GM19395 (cell line): Measurements from ENCODE around the gene THBS1.

ENCODE experiments used
- ATAC-seq: cut with Tn5 transposase; IDR thresholded peaks from one replicate; pipeline ENCODE4 v1.9.1; 2021; ENCODE audit warnings: mild to moderate bottlenecking, moderate library complexity; ENCODE audit not compliant: unreplicated experiment

Gene THBS1

DNA sequence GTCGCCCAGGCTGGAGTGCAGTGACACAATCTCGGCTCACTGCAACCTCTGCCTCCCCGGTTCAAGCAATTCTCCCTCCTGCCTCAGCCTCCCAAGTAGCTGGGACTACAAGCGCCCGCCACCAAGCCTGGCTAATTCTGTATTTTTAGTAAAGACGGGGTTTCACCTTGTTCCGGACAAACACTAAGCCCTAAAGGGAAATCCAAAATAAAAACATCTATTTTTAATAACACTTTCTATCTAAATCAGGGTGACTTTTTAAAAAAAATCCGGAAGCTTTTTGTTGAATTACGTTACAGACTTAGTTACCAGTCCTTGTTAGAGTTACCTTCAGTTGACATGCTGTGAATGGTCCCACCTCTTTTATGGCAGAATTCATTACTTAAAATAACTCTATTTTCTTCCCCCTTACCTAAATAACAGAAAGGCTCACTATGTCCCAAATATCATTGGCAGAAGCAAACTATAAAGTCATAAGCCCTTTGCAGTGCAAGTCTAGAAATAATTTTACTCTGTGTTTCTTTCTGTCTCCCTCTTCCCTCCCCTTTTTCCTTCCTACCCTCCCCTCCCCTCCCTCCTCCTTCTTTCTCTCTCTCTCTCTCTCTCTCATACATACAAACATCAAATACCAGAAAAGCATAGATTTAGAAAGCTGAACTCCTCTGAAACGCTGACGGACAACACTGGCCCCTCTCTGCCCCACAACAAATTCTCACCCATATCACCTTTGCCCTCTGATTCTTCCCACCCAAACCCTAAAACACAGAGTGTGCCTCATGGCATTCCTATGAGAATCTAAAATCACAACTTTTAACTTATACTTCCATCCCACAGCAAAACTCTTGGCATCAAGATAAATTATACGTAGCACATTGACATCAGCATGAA is 18.3 kb downstream of the THBS1 start:
- ATAC-seq: no peak

DNA sequence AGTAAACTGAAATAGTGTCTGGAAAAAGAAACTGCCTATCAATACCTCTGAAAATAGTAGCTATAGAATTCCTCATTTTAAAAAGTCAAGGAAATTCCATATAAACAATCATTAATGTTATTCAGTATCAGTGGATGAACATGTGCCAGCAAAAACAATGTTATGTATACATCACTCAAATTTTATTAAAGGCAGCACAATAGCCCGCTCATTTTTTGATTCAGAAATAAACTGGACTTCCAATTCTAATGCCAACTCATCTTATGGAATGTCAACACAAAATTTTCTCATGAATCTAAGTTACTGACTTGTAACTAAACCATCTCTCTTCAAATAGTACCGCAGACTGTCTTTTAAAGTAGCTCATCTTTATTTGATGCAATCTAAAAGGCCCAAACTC is 19.0 kb downstream of the THBS1 start:
- ATAC-seq: no peak

DNA sequence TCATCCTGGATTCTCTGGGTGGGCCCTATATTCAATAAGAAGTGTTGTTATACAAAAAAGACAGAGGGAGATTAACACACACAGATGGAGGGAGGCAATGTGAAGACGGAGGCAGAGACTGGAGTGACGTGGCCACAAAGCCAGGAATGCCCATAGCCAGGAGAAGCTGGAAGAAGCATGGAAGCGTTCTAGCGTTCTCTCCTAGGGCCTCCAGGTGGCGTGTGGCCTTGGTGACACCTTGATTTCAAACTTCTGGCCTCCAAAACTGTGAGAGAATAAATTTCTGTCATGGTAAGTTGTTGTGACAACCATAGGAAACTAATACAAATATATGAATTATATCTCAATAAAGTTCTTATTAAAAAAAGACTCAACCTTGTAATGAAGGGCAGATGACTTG is 21.3 kb downstream of the THBS1 start:
- no peak for ATAC-seq

DNA sequence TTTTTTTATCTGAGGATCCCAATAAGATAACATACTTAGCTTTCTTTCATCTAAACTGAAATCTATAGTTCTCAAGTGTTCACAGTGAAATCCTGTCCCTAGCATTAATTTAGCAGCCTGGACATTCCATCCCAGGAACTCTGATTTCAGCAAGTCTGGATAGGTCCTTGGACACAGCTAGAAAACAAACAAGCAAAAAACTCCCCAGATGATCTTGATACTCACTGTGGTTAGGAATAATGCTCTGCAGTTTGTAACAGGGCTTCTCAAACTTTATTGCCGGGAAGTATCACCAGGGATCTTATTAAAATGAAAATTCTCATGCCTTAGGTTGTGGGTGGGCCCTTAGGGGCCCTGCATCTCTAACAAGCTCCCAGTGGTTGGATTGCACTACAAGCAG is 24.3 kb downstream of the THBS1 start:
- no peak for ATAC-seq

DNA sequence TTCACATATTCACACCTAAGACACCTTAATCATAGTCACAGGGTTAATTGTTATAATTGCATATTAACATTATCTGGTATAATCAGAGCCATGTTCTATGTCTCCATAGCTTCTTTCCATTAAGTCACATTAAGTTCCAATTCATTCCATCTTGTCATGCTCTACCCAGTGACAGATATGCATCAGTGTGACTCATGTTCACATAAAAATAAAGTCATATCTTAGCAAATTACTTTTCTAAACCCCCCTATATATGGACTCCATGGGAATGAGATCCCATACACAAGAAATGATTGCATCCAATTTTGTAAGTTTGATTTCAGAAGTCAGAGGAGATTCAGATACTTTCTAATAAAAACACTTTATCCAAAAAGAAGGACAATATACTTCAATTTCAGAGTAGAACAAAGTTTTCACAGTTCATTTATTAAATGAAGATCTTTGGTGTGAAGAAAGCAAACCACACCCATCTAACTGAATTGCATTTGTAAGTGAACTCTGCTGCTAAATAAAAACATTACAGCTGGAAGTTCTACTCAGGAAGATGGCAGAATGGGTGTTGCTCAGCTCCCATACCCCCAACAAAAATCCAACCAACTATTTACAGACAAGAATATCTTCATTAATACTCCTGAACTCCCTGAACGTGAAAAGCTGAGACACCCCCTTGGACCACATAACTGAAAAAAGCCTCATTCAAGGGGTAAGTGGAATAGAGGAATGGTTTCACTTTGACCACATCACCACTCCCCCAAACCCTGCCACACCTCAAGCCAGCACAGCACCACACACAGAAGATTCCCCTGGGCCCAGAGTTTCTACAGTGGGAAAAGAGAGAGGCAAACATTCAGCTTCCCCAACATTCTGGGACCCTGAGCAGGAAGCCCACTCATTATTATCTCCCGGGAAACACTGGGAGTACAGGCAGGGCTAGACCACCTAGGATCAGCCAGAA is 27.6 kb downstream of the THBS1 start:
- ATAC-seq: no peak

DNA sequence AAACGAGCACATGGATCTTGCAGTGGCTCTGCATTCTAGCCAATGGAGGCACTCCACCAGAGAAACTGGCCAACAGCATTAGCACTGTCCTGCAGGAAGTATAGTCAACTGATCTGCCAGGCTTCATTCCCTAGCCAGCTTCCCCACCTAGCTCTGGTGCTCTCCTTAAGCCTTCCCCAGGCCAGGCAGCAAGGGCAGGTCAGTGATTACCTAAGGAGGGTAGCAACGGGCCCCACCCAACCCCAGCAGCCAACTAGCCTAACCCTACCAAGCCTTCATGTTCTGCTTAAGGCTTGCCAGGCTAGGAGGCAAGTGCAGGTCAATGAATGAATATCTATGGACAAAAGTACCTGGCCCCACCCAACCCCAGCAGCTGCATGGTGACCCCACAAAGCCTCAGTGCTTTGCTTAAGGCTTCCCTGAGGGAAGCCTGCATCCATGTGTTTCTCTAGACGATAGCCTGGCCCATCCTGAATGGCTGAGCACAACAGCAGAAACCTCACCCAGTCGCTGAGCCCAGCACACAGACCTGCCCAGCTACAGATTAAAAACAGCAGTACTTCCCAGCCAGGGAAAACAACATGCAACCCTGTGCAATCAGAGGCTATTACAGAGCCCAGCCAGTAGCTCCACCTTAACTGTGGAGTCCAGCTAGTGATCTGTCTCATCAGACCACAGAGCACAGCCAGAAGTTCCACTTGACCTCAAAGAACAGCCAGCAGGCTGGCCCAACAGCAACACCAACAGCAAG is 28.5 kb downstream of the THBS1 start:
- no peak for ATAC-seq

DNA sequence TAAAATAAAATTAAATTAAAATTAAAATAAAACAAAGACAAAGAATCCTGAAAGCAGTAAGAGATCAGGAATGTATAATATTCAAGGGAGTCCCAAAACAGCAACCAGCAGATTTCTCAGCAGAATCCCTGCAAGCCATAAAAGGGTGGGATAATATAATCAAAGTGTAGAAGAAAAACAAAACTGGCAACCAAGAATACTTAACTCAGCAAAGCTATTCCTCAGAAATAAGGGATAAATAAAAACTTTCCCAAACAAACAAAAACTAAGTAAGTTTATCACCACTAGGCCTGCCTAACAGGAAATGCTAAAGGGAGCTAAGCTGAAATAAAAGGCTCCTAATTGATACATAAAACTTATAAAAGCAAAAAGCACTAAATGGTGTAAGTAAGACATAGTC is 29.8 kb downstream of the THBS1 start:
- ATAC-seq: no peak

DNA sequence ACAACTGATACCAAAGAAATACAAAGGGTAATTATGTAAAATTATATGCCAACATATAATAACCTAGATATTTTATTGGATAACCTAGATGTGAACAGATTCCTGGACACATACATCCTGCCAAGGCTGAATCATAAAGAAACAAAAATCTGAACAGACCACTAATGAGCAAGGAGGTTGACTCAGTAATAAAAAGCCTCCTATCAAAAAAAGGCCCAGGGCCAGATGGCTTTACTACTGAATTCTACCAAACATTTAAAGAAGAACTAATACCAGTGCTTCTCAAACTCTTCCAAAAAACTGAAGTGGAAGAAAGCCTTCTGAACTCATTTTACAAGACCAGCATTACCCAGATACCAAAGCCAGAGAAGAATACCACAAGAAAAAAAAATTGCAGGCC is 32.4 kb downstream of the THBS1 start:
- ATAC-seq: no peak

DNA sequence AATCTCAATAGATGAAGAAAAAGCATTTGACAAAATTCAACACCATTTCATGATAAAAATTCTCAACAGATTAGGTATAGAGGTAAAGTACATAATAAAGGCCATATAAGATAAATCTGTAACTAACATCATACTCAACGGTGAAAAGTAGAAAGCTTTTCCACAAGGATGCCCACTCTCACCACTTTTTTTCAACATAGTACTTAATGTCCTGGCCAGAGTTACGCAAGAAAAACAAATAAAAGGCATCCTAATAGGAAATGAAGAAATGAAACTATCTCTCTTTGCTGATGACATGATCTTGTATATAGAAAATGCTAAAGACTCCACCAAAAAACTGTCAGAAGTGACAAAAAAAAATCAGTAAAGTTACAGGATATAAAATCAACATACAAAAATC is 33.0 kb downstream of the THBS1 start:
- ATAC-seq: no peak

DNA sequence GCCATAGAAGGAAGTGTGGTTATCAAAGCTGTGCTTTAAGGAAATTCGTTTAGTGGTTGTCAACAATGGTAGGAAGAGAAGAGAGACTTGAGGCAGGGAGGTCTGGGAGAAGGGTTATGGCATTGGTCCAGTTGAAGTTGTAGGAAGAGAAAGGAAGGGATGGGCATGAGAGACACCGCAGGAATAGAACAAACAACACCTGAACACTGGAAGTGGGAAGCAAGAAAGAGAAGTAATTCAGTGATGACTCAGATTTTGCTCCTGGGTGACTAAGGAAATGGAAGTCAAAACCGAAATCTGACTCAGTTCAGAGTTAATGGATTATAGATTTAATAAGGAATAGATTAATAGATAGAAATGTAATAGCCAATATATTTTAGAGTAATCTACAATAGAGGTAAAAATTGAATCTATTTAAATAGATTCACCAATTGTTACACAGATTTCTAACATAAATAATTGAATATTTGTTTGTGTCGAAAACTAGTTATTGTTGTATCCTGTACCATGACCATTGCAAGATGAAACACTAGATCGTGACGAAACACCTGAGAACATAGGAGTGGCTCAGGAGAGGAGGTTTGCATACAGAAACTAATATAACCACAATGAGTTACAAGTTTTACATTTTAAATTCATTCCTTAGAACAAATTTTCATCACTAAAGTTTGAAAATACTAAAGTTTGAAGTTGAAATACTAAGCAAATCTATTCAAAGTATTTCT is 36.0 kb downstream of the THBS1 start:
- no peak for ATAC-seq

DNA sequence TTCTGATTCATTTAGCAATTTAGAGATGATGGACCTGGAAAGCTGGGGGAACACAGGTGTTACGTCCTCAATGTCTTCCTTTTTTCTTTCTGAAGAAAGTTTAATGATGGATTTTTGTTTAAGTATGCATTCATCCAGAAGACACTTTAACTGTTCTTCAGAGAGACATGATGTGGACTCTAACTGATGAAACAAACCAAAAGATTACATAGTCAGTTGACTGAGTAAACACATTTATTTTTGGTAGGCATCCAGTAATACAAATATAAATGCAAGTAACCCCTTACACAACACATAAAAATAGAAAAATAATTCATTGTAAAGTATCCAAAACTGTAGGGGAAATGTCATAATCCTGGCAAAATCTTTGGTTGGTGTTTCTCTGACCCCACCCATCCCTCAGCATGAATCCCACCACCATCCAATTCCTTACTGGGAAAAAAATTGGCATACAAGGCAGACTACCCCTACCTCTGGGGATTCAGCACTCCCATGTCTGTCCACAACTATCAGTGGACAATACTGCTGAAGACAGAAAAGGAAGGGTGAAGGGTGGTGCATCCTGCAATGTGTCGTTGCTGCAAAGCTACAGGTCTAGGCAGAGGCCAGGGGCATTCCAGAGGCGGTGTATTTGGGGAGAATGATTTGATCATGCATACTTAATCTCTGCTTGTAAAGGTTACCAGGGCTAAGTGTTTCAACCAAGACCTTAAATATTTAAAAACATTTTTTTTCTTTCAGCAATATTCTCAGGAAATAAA is 37.4 kb downstream of the THBS1 start:
- no peak for ATAC-seq

DNA sequence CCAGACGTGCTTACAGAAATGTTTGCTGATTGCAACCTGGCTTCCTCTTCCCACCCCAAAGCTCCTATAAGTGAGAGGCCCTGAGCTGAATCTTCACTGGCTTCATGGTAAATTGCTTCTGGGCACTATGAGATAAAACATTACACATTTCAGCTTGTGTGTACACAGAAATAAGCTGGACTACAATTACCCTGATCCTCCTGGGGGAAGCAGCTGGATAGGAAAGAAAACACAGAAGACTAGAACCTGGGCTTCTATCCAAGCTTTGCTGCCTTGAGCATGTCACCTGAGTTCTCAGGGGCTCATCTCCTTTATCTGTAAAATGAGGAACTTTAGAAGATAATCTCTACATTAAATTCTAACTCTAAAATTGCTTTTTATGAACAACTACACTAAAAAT is 40.3 kb downstream of the THBS1 start:
- ATAC-seq: no peak

DNA sequence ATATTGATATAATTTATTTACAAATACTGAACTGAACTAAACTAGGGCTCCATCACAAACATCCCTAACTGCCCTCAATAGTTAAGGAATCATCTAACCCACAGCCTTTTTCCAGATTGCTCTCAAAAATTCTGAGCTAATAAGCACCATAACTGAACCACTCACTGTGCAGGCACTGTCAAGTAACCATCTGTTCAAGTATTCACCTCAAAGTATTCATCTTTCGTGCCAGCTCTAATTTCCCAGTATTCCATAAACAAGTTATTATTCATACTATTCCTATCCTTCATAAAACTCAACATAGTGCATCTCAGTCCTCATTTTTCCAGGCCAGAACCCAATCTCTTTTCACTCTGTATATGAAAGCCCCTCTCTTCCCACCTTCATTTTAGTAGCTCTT is 41.1 kb downstream of the THBS1 start:
- no peak for ATAC-seq

DNA sequence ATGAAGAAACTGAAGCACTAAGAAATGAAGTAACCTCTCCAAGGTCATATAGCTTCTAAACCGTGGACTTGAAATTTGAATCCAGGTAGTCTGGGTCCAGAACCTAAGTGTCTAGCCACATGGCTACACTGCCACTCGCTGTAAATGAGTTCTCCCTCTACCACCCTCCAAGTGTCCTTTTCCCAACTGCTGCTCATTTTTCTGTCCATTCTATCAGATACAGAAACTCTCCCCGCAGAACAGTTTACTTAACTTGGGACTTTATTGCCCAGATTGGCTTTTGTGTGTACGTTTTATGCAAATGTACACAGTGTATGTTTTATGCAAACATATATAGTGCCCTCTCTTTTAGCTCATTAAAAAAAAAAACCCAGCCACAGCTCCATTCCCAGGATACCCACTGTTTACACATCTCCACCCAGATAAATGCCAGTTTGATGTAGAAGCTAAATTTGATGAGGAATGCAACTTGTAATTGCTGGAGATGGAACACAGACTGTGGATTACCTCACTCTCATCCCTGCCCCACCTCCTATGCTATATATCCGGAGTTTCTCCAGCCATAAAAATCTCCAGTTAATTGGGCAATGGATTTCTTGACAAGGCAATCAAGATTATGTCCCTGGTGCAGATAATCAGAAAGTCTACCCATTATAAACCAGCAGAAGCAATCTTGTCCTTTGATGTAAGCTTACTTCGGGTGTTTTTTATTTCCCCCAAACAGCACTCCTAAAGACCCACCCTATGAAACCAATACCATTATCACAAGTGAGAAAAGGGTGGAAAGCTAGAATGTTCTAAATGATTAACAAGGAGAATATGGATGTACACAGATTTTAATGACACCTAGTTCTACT is 42.0 kb downstream of the THBS1 start:
- peak; percentile 34 for ATAC-seq

DNA sequence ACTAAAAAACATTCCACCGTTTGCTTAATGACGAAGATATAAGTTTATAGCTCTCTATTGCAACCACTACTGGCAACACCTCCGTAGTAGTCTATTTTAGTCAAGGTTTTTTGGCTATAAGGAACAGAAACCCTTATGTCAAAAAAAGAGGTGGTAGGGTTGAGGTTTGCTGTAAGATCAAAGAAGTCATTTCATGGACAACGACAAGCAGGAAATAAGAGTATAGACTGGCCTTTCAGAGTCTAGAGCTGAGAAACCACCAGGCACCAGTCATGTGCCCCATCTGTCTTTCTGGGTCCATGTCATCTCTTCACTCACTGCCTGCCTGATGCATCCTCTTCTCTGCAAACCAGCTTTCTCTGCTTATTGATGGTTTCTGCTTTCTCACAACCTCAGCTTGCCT is 42.7 kb downstream of the THBS1 start:
- ATAC-seq: peak; percentile 95

DNA sequence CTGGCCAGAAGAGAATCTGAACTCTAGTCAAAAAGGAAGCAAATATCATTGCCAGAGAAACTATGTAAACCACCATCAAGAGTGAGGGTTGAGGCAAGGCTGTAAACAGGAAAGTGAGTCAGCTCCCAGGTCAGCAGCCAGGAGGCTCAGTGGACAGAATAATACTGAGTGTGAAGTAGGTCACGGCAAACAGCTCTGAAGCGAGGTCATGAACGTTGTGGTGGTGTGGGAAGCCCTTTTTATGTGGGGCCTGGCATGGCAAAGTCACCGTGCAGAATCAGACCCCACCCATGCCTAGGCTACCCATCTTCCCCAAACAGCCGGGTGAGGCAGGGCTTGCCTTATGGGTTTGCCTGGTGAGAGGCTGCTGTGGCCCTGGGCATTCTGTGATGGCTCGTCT is 43.9 kb downstream of the THBS1 start:
- ATAC-seq: no peak

DNA sequence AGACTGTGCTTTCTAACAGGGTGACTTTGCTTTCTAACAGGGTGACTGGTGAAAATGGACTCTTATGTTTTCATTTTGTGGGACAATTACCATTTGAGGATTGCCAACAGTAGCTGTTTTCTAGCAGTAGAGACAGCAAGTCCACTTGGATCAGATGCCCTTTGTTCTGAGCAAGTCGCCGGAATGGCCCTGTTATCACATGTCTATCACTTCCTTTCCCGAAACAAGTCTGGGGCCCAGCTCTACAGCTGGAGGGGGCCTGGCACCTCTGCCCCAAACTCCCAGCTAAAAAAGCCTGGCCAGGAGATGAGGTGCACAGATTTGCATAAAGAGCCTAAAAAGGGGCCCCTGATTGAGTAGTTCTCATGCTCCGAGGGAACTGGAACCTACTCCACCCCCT is 44.6 kb downstream of the THBS1 start:
- ATAC-seq: no peak

DNA sequence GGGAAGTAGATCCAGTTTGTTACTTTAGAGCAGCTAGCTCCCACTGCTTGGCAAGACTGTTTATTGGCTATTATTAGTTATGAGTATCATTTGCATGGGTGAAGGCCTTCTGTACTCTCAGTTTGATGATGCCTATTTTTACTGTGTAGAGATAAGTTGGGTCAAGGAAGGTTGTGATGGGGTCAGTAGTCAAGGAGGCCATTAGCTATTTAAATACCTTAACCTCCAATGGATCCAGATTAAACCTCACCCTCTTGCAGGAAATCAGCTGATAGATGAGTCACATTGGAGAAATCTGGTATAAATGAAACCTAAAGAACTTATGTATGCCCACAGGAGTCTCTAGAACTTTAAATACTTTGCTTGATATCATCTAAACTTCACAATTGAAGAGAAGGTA is 45.0 kb downstream of the THBS1 start:
- ATAC-seq: no peak
